A549 (cell line): ENCODE measurements around the gene TXNL4A. TPM values are rescaled to one million over a fixed set of nuclear protein-coding genes. Genes with fewer than 3 reads are reported as not detected.

ENCODE experiments used
- ATAC-seq, 2 experiments: fragments of 200-7000 bp in 1 of 2; fragments of >200 bp in 1 of 2; cut with Nextera tagmentation in 1 of 2; cut with Tn5 transposase in 1 of 2; 3 replicates each; pipeline versions ENCODE4 v1.8.0 to v1.9.1; 2018 to 2020; ENCODE audit warnings: mild to moderate bottlenecking in 1 of 2, moderate library complexity in 1 of 2
- CTCF ChIA-PET: fragments of 300-600 bp; sonication (Branson Sonifier 250); formaldehyde crosslinking; extraction: SDS; loops from one replicate; lab custom pipeline; 2021; ENCODE audit warnings: antibody characterized with exemption, inconsistent platforms; lab: Yijun Ruan, JAX
- POLR2A ChIA-PET: fragments of 350-600 bp; formaldehyde crosslinking; extraction: SDS; loops from one replicate; lab custom pipeline; 2021; ENCODE audit warnings: antibody characterized with exemption, inconsistent platforms; lab: Yijun Ruan, JAX
- DNase-seq, 2 experiments: peaks; one replicate each; pipeline versions ENCODE4 v3.0.0 to v3.0.0-alpha.2; 2011 to 2016; ENCODE audit warnings: low read depth in 1 of 2, low spot score in 1 of 2
- FAIRE-seq: peaks from 2 replicates; lab custom pipeline; 2011; peaks lifted over from hg19 to GRCh38; lab: Jason Lieb, UNC
- H3K27ac ChIP-seq, 2 experiments: fragments of >200 bp; sonication (Bioruptor Twin); formaldehyde crosslinking; 3 replicates each; pipeline ENCODE4 v1.5.1; 2016 to 2017
- H3K4me1 ChIP-seq: fragments of >200 bp; sonication (Bioruptor Twin); formaldehyde crosslinking; 3 replicates; pipeline ENCODE4 v1.6.1; 2016
- H3K4me2 ChIP-seq: fragments of >200 bp; sonication (Bioruptor Twin); formaldehyde crosslinking; 3 replicates; pipeline ENCODE4 v1.6.1; 2016
- H3K4me3 ChIP-seq: fragments of >200 bp; sonication (Bioruptor Twin); formaldehyde crosslinking; 3 replicates; pipeline ENCODE4 v1.5.1; 2016
- H3K9me3 ChIP-seq: fragments of >200 bp; sonication (Bioruptor Twin); formaldehyde crosslinking; 3 replicates; pipeline ENCODE4 v1.6.1; 2016
- CBX8 ChIP-seq: fragments of 200-600 bp; sonication (generic); IDR thresholded peaks from 2 replicates; pipeline ENCODE4 v1.6.1; 2016
- CEBPB ChIP-seq, 2 experiments: fragments of >200 bp in 1 of 2; sonication (Bioruptor Twin) in 1 of 2; formaldehyde crosslinking in 1 of 2; IDR thresholded peaks; 2 replicates each; pipeline ENCODE4 v1.6.1; 2012 to 2016
- CHD4 ChIP-seq: fragments of 200-600 bp; sonication (generic); IDR thresholded peaks from 2 replicates; pipeline ENCODE4 v1.6.1; 2016; ENCODE audit warnings: antibody characterized with exemption, mild to moderate bottlenecking, borderline replicate concordance
- FOSL2 ChIP-seq, 2 experiments: fragments of 450-650 bp in 1 of 2; fragments of >200 bp in 1 of 2; sonication (Bioruptor Twin) in 1 of 2; formaldehyde crosslinking; IDR thresholded peaks; 2 replicates each; pipeline versions ENCODE4 v1.5.0 to v1.6.1; 2016 to 2020; ENCODE audit warnings: mild to moderate bottlenecking in 1 of 2, moderate library complexity in 1 of 2
- FOXS1 ChIP-seq: fragments of 250-450 bp; sonication (Bioruptor Pico); IDR thresholded peaks from 2 replicates; pipeline ENCODE4 v1.5.0; 2020; ENCODE audit warnings: mild to moderate bottlenecking, moderate library complexity
- GATA3 ChIP-seq: IDR thresholded peaks from 2 replicates; pipeline ENCODE4 v1.6.1; 2012; ENCODE audit warnings: borderline replicate concordance
- HDAC2 ChIP-seq: fragments of 200-600 bp; sonication (generic); IDR thresholded peaks from 2 replicates; pipeline ENCODE4 v1.6.1; 2016
- HEYL ChIP-seq: fragments of 250-450 bp; sonication (Bioruptor Pico); IDR thresholded peaks from 2 replicates; pipeline ENCODE4 v1.8.0; 2021; ENCODE audit warnings: mild to moderate bottlenecking, moderate library complexity
- MAZ ChIP-seq: fragments of 150-350 bp; IDR thresholded peaks from 2 replicates; pipeline ENCODE4 v1.6.1; 2014; ENCODE audit warnings: antibody characterized with exemption, low read depth, low read length, borderline replicate concordance
- PHF8 ChIP-seq: fragments of 200-600 bp; sonication (generic); IDR thresholded peaks from 2 replicates; pipeline ENCODE4 v1.6.1; 2016; ENCODE audit warnings: low read depth, mild to moderate bottlenecking, antibody characterized with exemption, moderate library complexity, borderline replicate concordance
- TFCP2L1 ChIP-seq: fragments of 250-450 bp; sonication (Bioruptor Pico); IDR thresholded peaks from 2 replicates; pipeline ENCODE4 v1.5.0; 2021; ENCODE audit warnings: mild to moderate bottlenecking
- ZC3H11A ChIP-seq: fragments of 450-650 bp; IDR thresholded peaks from 2 replicates; pipeline ENCODE4 v1.6.1; 2014; ENCODE audit warnings: antibody characterized with exemption, mild to moderate bottlenecking
- ZSCAN20 ChIP-seq: fragments of 250-450 bp; sonication (Bioruptor Pico); IDR thresholded peaks from 2 replicates; pipeline ENCODE4 v1.8.0; 2022; ENCODE audit warnings: mild to moderate bottlenecking, moderate library complexity
- WGBS: methylation state at CpG from one replicate; pipeline ENCODE4 v1.1.6; 2017; ENCODE audit errors: missing lambda C conversion rate; 5-methylcytosine and 5-hydroxymethylcytosine counted together
- polyA plus RNA-seq, 4 experiments: library from polyadenylated mRNA; depleted of rRNA in 3 of 4; stranded (reverse); fragments of >200 nt; fragmentation: RNase III in 1 of 4; extraction: RNeasy Plus Mini Kit Qiagen cat#74134 plus additional on column Dnase treatment in 1 of 4; gene quantifications; 2 replicates in 3 of 4; 3 replicates in 1 of 4; pipeline ENCODE4 v1.2.3, GENCODE V29; 2011 to 2017
- TF ChIP-seq, protein P1 (sequence below): fragments of 200-600 bp; sonication (generic); IDR thresholded peaks from 2 replicates; pipeline ENCODE4 v1.6.1; 2016; ENCODE audit warnings: antibody characterized with exemption, mild to moderate bottlenecking, moderate library complexity
- TF ChIP-seq, protein P2 (sequence below): fragments of 150-350 bp; IDR thresholded peaks from 2 replicates; pipeline ENCODE4 v1.6.1; 2014; ENCODE audit warnings: low read depth, mild to moderate bottlenecking, low read length
- TF ChIP-seq, protein P3 (sequence below): fragments of 450-650 bp; IDR thresholded peaks from 2 replicates; pipeline ENCODE4 v1.6.1; 2014; ENCODE audit warnings: antibody characterized with exemption

TXNL4A gene
- polyA plus RNA-seq, 2 of the 4 experiments (the other 2 are of a cell fraction) = 99.6 to 139 TPM

DNA sequence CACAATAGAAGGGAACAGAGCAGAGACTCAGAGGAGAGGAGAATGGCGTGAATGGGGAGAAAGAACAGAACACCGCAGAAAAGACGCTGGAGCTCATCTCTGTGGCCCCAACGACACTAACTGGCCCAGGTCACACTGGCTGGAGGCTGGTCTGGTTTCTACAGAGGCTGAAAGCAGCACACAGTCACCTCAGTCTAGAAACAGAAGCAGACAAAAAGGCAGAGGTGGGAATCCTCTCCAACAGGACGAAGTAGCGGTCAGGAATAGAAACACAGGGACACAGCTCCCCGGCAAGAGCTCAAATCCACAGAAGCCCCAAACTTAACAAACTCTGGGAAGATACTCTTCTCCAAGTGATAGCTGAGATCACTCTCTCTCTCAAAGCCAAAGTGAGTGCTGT, 46.2 kb downstream of the TXNL4A start (continued):
- TF ChIP-seq FOSL2 (IDR thresholded peaks at IDR 0.05) (no peak), FOSL2 (CRISPR knock-in tag; IDR thresholded peaks at IDR 0.05) (no peak), HEYL (CRISPR knock-in tag) (no peak), CEBPB (IDR thresholded peaks at IDR 0.05) (no peak)
- TF ChIP-seq, protein P1, sequence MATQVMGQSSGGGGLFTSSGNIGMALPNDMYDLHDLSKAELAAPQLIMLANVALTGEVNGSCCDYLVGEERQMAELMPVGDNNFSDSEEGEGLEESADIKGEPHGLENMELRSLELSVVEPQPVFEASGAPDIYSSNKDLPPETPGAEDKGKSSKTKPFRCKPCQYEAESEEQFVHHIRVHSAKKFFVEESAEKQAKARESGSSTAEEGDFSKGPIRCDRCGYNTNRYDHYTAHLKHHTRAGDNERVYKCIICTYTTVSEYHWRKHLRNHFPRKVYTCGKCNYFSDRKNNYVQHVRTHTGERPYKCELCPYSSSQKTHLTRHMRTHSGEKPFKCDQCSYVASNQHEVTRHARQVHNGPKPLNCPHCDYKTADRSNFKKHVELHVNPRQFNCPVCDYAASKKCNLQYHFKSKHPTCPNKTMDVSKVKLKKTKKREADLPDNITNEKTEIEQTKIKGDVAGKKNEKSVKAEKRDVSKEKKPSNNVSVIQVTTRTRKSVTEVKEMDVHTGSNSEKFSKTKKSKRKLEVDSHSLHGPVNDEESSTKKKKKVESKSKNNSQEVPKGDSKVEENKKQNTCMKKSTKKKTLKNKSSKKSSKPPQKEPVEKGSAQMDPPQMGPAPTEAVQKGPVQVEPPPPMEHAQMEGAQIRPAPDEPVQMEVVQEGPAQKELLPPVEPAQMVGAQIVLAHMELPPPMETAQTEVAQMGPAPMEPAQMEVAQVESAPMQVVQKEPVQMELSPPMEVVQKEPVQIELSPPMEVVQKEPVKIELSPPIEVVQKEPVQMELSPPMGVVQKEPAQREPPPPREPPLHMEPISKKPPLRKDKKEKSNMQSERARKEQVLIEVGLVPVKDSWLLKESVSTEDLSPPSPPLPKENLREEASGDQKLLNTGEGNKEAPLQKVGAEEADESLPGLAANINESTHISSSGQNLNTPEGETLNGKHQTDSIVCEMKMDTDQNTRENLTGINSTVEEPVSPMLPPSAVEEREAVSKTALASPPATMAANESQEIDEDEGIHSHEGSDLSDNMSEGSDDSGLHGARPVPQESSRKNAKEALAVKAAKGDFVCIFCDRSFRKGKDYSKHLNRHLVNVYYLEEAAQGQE = no peak

DNA sequence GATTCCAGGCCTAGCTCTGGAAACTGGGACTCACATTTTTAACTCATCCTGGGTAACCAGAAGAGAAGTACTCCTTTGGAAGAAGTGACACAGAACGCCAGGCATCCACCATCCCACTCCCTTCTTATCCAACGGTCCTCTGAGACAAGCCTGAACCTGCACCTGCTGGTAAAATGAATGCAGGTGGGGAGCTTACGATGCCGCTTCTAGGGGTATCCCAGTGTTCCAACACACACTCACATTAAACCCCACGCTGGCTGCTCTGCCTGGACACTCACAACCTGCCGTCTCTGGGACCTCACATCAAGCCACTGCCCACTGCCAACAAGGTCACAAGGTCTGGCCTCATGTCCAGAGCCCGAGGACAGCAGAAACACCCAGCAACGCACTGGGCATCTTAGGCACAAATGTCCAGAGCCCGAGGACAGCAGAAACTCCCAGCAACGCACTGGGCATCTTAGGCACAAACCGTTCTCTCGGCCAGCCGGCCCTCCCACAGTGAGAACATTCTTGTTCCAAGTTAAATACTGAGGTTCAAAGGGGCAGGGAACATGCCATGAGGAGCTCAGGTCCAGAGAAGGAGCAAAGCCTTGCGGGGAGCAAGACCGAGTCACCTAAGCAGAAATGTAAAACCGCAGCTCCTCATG, 46.8 kb downstream of the TXNL4A start:
- Histone ChIP-seq H3K27ac (no peak overlapping the region), H3K9me3 (no peaks in the 10 kb centered on the region), H3K4me3 (no peak overlapping the region), H3K4me2 (no peak overlapping the region), H3K4me1 (no peaks in the 10 kb centered on the region)
- DNase-seq = no peak
- TF ChIP-seq FOSL2 (IDR thresholded peaks at IDR 0.05) = no peak
- TF ChIP-seq FOSL2 (CRISPR knock-in tag; IDR thresholded peaks at IDR 0.05) = no peak
- TF ChIP-seq CBX8 = no peak
- TF ChIP-seq HDAC2 = no peak
- no peak for TF ChIP-seq CHD4
- TF ChIP-seq, protein P2, sequence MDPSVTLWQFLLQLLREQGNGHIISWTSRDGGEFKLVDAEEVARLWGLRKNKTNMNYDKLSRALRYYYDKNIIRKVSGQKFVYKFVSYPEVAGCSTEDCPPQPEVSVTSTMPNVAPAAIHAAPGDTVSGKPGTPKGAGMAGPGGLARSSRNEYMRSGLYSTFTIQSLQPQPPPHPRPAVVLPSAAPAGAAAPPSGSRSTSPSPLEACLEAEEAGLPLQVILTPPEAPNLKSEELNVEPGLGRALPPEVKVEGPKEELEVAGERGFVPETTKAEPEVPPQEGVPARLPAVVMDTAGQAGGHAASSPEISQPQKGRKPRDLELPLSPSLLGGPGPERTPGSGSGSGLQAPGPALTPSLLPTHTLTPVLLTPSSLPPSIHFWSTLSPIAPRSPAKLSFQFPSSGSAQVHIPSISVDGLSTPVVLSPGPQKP = no peak
- no peak for TF ChIP-seq FOXS1 (CRISPR knock-in tag)
- no peak for FAIRE-seq
- no peak for ATAC-seq
- CTCF ChIA-PET = no interaction called here
- 85% methylated on average over 10 of the region's 16 CpGs for WGBS
- POLR2A ChIA-PET = no interaction called here

DNA sequence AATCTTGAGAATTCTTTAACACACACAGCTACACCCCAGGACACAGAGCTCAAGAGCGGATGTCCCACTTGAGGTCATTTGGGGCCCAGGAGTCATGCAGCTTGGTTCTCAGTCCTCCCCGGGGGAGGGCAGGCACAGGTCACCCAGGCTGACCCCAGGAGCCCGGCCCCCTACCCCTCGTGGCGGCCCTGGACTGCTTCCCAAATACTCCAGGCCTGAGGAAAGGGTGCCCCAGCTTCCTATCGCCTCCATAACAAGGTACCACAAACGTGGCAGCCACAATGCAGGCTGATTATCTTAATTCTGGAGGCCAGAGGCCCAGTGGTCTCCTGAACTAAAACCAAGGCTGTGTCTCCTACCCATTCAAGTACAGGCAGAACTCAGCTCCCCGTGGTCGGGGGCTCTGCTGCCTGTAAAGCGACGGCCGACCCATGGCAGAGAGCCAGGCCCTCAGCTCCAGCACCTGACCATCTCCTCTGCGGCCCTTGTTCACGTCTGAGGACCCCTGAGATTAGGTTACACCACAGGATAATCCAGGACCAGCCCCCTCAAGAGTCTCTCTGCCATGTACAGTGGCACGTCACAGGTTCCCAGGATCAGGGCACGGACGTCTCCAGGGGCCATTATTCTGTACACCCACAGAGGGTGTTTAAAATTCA, 47.4 kb downstream of the TXNL4A start:
- DNase-seq = no peak
- FAIRE-seq = no peak
- no peaks in the 10 kb centered on the region for H3K4me1 ChIP-seq
- ChIA-PET POLR2A (no interaction called here), CTCF (no interaction called here)
- no peaks in the 10 kb centered on the region; the same call in 2 of the 3 replicates for H3K9me3 ChIP-seq
- H3K4me2 ChIP-seq = no peak overlapping the region
- no peak overlapping the region for H3K4me3 ChIP-seq
- no peak for TF ChIP-seq HDAC2
- no peak for TF ChIP-seq MAZ
- TF ChIP-seq GATA3 = no peak
- no peak for TF ChIP-seq TFCP2L1
- TF ChIP-seq ZC3H11A = no peak
- no peak for ATAC-seq
- WGBS = 81% methylated on average over 6 of the region's 17 CpGs
- H3K27ac ChIP-seq = no peak overlapping the region

DNA sequence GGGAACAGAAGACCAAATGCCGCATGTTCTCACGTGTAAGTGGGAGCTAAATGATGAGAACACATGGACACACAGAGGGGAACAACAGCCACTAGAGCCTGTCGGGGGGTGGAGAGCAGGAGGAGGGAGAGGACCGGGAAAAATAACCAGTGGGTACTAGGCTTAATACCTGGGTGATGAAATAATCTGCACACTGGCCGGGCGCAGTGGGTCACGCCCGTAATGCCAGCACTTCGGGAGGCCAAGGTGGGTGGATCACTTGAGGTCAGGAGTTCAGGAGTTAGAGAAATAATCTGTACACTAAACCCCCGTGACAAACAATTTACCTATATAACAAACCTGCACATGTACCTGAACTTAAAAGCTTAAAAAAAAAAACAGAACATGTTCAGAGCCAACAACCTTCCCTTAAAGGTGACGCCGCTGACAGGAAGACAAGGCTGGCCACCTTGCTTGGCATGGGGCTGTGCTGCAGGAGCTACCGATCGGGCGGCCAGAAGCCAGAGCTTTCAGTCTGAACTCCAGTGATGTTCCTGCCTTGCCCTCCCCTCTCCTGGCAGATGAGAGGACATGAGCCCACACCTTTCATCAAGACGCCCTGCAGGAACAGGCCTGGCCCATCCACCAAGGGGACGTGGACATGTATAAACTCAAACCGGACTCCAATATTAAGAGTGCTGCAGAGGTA, 48.1 kb downstream of the TXNL4A start:
- 96% methylated on average over 18 of the region's 18 CpGs for WGBS
- ATAC-seq (no peak), FAIRE-seq (no peak), DNase-seq (no peak)
- Histone ChIP-seq H3K4me2 (no peak overlapping the region), H3K4me3 (no peak overlapping the region), H3K4me1 (no peaks in the 10 kb centered on the region), H3K27ac (no peak overlapping the region), H3K9me3 (peaks cover 6% of the 10 kb centered on the region; the same call in 1 of the 3 replicates)
- TF ChIP-seq CHD4 (no peak), PHF8 (no peak), ZSCAN20 (no peak)
- TF ChIP-seq, protein P3, sequence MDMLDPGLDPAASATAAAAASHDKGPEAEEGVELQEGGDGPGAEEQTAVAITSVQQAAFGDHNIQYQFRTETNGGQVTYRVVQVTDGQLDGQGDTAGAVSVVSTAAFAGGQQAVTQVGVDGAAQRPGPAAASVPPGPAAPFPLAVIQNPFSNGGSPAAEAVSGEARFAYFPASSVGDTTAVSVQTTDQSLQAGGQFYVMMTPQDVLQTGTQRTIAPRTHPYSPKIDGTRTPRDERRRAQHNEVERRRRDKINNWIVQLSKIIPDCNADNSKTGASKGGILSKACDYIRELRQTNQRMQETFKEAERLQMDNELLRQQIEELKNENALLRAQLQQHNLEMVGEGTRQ = no peak
- ChIA-PET CTCF (no interaction called here), POLR2A (no interaction called here)
